NOMO-1 (cell line): ENCODE results near the gene STX8.
A peak's percentile ranks its signal among the peaks of the same experiment; 100 is the strongest.

Experiments
- DNase-seq, 2 experiments: peaks; one replicate each; lab custom pipeline; 2025; ENCODE audit not compliant: unreplicated experiment in 2 of 2; lab: John Stamatoyannopoulos, UW

STX8 gene

GRCh38 chr17:9251273-9251672 is 324.3 kb downstream of the STX8 start:
- DNase-seq: no peak

GRCh38 chr17:9249245-9249953 is 326.2 kb downstream of the STX8 start:
- DNase-seq: no peak

GRCh38 chr17:9247401-9247938 is 328.1 kb downstream of the STX8 start:
- no peak for DNase-seq

GRCh38 chr17:9244066-9245052 is 331.3 kb downstream of the STX8 start:
- no peak for DNase-seq

- DNase-seq: no peak
These were observed 332.6 kb downstream of the STX8 start for GRCh38 chr17:9242983-9243382.

- no peak for DNase-seq
These were observed 333.1 kb downstream of the STX8 start for GRCh38 chr17:9242497-9242881.

GRCh38 chr17:9241774-9242496 is 333.7 kb downstream of the STX8 start:
- no peak for DNase-seq

- DNase-seq: no peak
These were observed 334.3 kb downstream of the STX8 start for GRCh38 chr17:9241371-9241712.

GRCh38 chr17:9240659-9241370 is 334.8 kb downstream of the STX8 start:
- no peak for DNase-seq

- DNase-seq: peak; percentile 68 to 85
These were observed 335.6 kb downstream of the STX8 start for GRCh38 chr17:9239793-9240658.

- DNase-seq: no peak
These were observed 336.3 kb downstream of the STX8 start for GRCh38 chr17:9239246-9239792.

GRCh38 chr17:9238340-9239245 is 337.0 kb downstream of the STX8 start:
- DNase-seq: no peak

- DNase-seq: no peak
These were observed 337.8 kb downstream of the STX8 start for GRCh38 chr17:9237661-9238301.

- no peak for DNase-seq
These were observed 338.6 kb downstream of the STX8 start for GRCh38 chr17:9237053-9237410.

- DNase-seq: no peak
These were observed 339.2 kb downstream of the STX8 start for GRCh38 chr17:9236286-9237052.

GRCh38 chr17:9235346-9235745 is 340.3 kb downstream of the STX8 start:
- DNase-seq: no peak

GRCh38 chr17:9234389-9234945 is 341.2 kb downstream of the STX8 start:
- no peak for DNase-seq
